Measurements from ENCODE around the gene SGMS1. TPM values are rescaled to one million over a fixed set of nuclear protein-coding genes. Genes with fewer than 3 reads are reported as not detected.

Gene SGMS1
- total RNA-seq, 1 donor from 2014 or later = 25.0 TPM

DNA sequence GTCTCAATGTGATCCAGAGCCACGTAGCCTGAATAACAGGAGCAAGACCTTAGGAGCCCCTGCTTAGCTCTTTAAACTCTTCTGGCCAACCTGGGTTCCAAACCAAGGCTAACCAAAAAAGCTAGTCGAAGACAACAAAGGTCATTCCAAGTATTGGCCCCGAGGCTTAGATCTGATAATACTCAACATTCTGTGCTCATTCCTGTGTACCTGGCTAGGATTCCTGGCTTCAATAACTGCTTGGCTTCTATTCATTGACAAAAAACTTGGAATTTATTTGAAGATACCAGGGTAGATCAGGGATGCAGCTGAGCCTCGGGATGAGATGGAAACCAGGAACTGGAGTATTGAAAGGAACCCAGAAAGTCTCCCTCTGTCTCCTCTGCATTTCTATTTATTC is 4.1 kb upstream of the SGMS1 start:
- no peak overlapping the region for H3K27ac Mint-ChIP-seq
- H3K27me3 Mint-ChIP-seq = no peaks in the 10 kb centered on the region
- TF ChIP-seq, protein P1, sequence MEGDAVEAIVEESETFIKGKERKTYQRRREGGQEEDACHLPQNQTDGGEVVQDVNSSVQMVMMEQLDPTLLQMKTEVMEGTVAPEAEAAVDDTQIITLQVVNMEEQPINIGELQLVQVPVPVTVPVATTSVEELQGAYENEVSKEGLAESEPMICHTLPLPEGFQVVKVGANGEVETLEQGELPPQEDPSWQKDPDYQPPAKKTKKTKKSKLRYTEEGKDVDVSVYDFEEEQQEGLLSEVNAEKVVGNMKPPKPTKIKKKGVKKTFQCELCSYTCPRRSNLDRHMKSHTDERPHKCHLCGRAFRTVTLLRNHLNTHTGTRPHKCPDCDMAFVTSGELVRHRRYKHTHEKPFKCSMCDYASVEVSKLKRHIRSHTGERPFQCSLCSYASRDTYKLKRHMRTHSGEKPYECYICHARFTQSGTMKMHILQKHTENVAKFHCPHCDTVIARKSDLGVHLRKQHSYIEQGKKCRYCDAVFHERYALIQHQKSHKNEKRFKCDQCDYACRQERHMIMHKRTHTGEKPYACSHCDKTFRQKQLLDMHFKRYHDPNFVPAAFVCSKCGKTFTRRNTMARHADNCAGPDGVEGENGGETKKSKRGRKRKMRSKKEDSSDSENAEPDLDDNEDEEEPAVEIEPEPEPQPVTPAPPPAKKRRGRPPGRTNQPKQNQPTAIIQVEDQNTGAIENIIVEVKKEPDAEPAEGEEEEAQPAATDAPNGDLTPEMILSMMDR (IDR thresholded peaks at IDR 0.05; ENCODE audit: unreplicated experiment) = no peak
- H3K36me3 Mint-ChIP-seq (ENCODE audit: insufficient read depth) = peaks cover 3% of the 10 kb centered on the region
- no peaks in the 10 kb centered on the region for H3K9me3 Mint-ChIP-seq (ENCODE audit: low read depth)
- no peak overlapping the region for H3K4me3 Mint-ChIP-seq (ENCODE audit: low read depth)
- DNase-seq (ENCODE audit: low spot score, unreplicated experiment) = no peak
- peaks cover 6% of the 10 kb centered on the region for H3K4me1 Mint-ChIP-seq (ENCODE audit: low read depth)

GRCh38 chr10:50627443-50627842 is 3.7 kb upstream of the SGMS1 start:
- no peak overlapping the region for H3K4me3 Mint-ChIP-seq (ENCODE audit: low read depth)
- H3K4me1 Mint-ChIP-seq (ENCODE audit: low read depth) = peaks cover 9% of the 10 kb centered on the region

DNA sequence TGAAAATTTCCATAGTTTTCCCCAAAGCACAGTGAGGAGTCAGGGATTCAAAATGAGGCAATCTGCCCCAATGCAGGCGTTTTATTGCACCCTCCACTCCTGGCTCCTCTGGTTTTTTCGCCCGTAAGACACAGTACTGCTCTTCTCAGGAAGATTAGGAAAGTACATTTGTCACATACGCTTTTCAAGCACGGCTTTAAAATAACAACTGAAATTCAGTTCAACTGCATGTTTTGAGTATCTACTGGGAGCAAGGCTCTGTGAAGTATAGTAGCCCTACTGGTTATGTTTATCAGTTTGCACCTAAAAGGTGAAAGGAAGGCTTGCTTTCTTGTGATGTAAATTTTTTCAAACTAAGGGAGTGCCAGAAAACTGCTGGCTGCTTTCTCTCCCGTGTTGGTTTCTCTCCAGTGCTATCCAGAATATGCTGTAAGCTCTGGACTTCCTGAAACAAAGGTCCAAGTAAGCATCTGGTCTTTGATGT is 1.9 kb upstream of the SGMS1 start:
- peaks cover 21% of the 10 kb centered on the region for H3K4me1 Mint-ChIP-seq (ENCODE audit: low read depth)
- H3K27ac Mint-ChIP-seq = peak overlapping the region; percentile 99
- no peak for DNase-seq (ENCODE audit: low spot score, unreplicated experiment)
- TF ChIP-seq, protein P1 (IDR thresholded peaks at IDR 0.05; ENCODE audit: unreplicated experiment) = no peak
- no peaks in the 10 kb centered on the region for H3K27me3 Mint-ChIP-seq
- no peaks in the 10 kb centered on the region for H3K9me3 Mint-ChIP-seq (ENCODE audit: low read depth)
- H3K36me3 Mint-ChIP-seq (ENCODE audit: insufficient read depth) = peaks cover 3% of the 10 kb centered on the region
- H3K4me3 Mint-ChIP-seq (ENCODE audit: low read depth) = peak overlapping the region; percentile 91

More at GRCh38 chr10:50627443-50627842, 3.7 kb upstream of the SGMS1 start:
- no peaks in the 10 kb centered on the region for H3K9me3 Mint-ChIP-seq (ENCODE audit: low read depth)
- no peak overlapping the region for H3K27ac Mint-ChIP-seq
- DNase-seq (ENCODE audit: low spot score, unreplicated experiment) = no peak
- no peaks in the 10 kb centered on the region for H3K27me3 Mint-ChIP-seq
- TF ChIP-seq, protein P1 (IDR thresholded peaks at IDR 0.05; ENCODE audit: unreplicated experiment) = no peak
- peaks cover 3% of the 10 kb centered on the region for H3K36me3 Mint-ChIP-seq (ENCODE audit: insufficient read depth)

GRCh38 chr10:50624866-50625501 is 1.2 kb upstream of the SGMS1 start:
- peaks cover 26% of the 10 kb centered on the region for H3K4me1 Mint-ChIP-seq (ENCODE audit: low read depth)
- H3K27ac Mint-ChIP-seq = peak overlapping the region; percentile 99
- H3K27me3 Mint-ChIP-seq = no peaks in the 10 kb centered on the region
- H3K9me3 Mint-ChIP-seq (ENCODE audit: low read depth) = no peaks in the 10 kb centered on the region
- H3K4me3 Mint-ChIP-seq (ENCODE audit: low read depth) = peak overlapping the region; percentile 91
- TF ChIP-seq, protein P1 (IDR thresholded peaks at IDR 0.05; ENCODE audit: unreplicated experiment) = peak; percentile 60
- DNase-seq (ENCODE audit: low spot score, unreplicated experiment) = peak; percentile 62
- H3K36me3 Mint-ChIP-seq (ENCODE audit: insufficient read depth) = peaks cover 1% of the 10 kb centered on the region

GRCh38 chr10:50624413-50624865 is 683 bp upstream of the SGMS1 start:
- Mint-ChIP-seq H3K36me3 (ENCODE audit: insufficient read depth) (no peaks in the 10 kb centered on the region), H3K4me1 (ENCODE audit: low read depth) (peaks cover 29% of the 10 kb centered on the region), H3K27ac (peak overlapping the region; percentile 99), H3K9me3 (ENCODE audit: low read depth) (no peaks in the 10 kb centered on the region), H3K27me3 (no peaks in the 10 kb centered on the region), H3K4me3 (ENCODE audit: low read depth) (peak overlapping the region; percentile 88)
- TF ChIP-seq, protein P1 (IDR thresholded peaks at IDR 0.05; ENCODE audit: unreplicated experiment) = no peak
- peak; percentile 94 for DNase-seq (ENCODE audit: low spot score, unreplicated experiment)

Measured in progenitor cell of endocrine pancreas (in vitro differentiated cells).